Chondrocyte (in vitro differentiated cells): ENCODE results near the gene SUMO3. TPM values are rescaled to one million over a fixed set of nuclear protein-coding genes. Genes with fewer than 3 reads are reported as not detected.

Experiments used
- DNase-seq: peaks from one replicate; pipeline ENCODE4 v3.0.0; 2021; ENCODE audit warnings: mixed read lengths, low spot score
- H3K27ac Mint-ChIP-seq: one replicate; pipeline ENCODE4 v1.8.0; 2021; ENCODE audit warnings: mild to moderate bottlenecking, moderate library complexity, mixed read lengths; ENCODE audit not compliant: unreplicated experiment
- H3K27me3 Mint-ChIP-seq: 2 replicates; pipeline ENCODE4 v1.8.0; 2021; ENCODE audit warnings: low read depth, mixed read lengths
- H3K36me3 Mint-ChIP-seq: 2 replicates; pipeline ENCODE4 v1.8.0; 2021; ENCODE audit warnings: low read depth, mixed read lengths
- H3K4me1 Mint-ChIP-seq: 2 replicates; pipeline ENCODE4 v1.8.0; 2021; ENCODE audit warnings: low read depth, mild to moderate bottlenecking, mixed read lengths
- H3K4me3 Mint-ChIP-seq: one replicate; pipeline ENCODE4 v1.8.0; 2021; ENCODE audit warnings: mild to moderate bottlenecking, moderate library complexity, mixed read lengths; ENCODE audit not compliant: unreplicated experiment
- H3K9me3 Mint-ChIP-seq: 2 replicates; pipeline ENCODE4 v1.8.0; 2021; ENCODE audit warnings: low read depth, mixed read lengths
- total RNA-seq: library from RNA; stranded (reverse); gene quantifications from 3 replicates; pipeline ENCODE4 v1.2.1, GENCODE V29; 2021
- TF ChIP-seq, protein P1 (sequence below): fragments of 200-600 bp; sonication (generic); IDR thresholded peaks from 2 replicates; pipeline ENCODE4 v1.5.0; 2021; ENCODE audit warnings: antibody characterized with exemption, mild to moderate bottlenecking, moderate library complexity

Gene SUMO3
- total RNA-seq, 1 donor from 2014 or later, result 51.3 TPM

DNA sequence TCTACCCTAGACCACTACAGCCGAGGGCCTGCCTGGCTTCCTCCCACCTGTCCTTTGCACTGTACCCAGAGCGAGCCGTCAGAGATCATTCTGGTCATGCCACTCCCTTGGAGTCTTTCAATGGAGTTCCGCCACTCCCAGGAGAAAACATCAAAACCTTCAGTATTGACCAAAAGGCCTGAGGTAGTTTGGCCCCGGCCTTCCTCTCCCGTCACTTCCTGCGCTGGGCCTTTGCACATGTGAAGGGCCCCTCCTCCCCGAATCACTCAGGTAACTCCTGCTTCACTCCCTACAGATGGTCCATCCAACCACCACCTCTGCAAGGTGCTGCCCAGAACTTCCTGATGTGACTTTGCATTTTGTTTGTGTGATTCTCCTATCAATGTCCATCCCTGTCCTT lies 42.9 kb downstream of the SUMO3 start:
- Mint-ChIP-seq H3K27ac (no peak overlapping the region), H3K4me1 (peaks cover 23% of the 10 kb centered on the region), H3K4me3 (no peak overlapping the region), H3K9me3 (no peaks in the 10 kb centered on the region), H3K27me3 (no peaks in the 10 kb centered on the region), H3K36me3 (peaks cover 35% of the 10 kb centered on the region)
- DNase-seq, result no peak
- TF ChIP-seq, protein P1, sequence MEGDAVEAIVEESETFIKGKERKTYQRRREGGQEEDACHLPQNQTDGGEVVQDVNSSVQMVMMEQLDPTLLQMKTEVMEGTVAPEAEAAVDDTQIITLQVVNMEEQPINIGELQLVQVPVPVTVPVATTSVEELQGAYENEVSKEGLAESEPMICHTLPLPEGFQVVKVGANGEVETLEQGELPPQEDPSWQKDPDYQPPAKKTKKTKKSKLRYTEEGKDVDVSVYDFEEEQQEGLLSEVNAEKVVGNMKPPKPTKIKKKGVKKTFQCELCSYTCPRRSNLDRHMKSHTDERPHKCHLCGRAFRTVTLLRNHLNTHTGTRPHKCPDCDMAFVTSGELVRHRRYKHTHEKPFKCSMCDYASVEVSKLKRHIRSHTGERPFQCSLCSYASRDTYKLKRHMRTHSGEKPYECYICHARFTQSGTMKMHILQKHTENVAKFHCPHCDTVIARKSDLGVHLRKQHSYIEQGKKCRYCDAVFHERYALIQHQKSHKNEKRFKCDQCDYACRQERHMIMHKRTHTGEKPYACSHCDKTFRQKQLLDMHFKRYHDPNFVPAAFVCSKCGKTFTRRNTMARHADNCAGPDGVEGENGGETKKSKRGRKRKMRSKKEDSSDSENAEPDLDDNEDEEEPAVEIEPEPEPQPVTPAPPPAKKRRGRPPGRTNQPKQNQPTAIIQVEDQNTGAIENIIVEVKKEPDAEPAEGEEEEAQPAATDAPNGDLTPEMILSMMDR, result no peak

DNA sequence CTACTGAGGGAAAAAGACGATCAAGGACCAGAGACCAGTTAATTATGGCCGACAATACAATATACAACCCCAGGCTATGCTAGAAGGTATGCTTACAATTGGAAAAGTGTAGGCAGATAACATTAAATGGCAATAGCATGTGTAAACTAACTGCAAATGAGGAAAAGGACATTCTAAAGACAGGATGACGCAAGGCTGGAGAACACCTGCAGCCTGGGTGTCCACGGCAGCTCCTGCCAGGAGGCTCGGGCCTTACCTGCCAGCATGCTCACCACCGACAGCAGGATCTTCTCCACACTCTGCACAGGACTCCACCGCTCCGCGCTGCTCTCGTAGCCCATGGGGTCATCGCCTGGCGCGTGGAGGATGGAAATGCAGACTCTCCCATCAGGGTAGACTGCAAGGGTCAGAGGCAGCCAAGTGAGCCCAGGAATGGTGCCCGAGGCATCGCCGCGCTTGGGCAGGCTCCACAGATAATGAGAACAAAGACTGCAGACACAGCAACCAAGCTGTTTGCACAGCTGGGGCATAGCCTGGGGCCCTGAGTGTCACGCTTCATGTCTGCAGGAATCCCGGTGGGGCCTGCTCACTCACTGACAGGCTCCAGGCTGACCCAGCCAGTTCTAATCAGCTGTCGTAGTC lies 44.5 kb downstream of the SUMO3 start:
- Mint-ChIP-seq H3K27ac (no peak overlapping the region), H3K36me3 (peaks cover 43% of the 10 kb centered on the region), H3K27me3 (no peaks in the 10 kb centered on the region), H3K4me1 (peaks cover 14% of the 10 kb centered on the region), H3K9me3 (no peaks in the 10 kb centered on the region), H3K4me3 (no peak overlapping the region)
- TF ChIP-seq, protein P1, result no peak
- peak; percentile 69 for DNase-seq

DNA sequence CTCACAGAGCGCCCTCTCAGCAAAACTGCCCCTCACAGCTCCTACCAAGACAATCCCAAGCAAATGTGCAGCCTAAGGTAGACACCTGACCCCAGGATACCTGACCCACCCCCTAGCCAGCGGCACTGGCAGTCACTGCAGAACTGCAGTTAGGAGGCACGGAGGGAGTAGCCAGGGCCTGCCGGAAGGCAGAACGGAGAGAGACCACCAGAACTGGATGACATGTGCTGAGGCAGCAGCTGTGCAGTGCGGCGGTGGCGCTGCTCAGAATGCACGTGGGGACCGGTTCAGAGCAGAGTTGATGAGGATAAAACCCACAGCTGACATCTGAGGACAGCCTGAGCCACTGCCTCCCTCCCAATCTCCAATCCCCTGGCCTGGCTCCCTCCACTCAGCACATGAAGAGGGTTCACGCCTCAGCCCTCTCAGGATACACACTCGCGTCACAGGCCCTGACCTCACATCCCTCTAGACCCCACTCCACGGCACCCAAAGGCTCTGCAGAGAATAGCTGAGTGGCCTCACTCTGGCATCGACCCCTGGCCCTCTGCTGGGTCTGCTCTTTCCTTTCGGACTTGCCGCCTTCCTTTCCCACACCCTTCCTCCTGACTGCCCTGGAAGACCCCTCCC lies 45.9 kb downstream of the SUMO3 start:
- no peak overlapping the region for H3K27ac Mint-ChIP-seq
- TF ChIP-seq, protein P1, result no peak
- H3K9me3 Mint-ChIP-seq, result no peaks in the 10 kb centered on the region
- H3K36me3 Mint-ChIP-seq, result peaks cover 38% of the 10 kb centered on the region
- H3K4me3 Mint-ChIP-seq, result no peak overlapping the region
- H3K27me3 Mint-ChIP-seq, result no peaks in the 10 kb centered on the region
- peak; percentile 81 for DNase-seq
- H3K4me1 Mint-ChIP-seq, result peaks cover 11% of the 10 kb centered on the region

DNA sequence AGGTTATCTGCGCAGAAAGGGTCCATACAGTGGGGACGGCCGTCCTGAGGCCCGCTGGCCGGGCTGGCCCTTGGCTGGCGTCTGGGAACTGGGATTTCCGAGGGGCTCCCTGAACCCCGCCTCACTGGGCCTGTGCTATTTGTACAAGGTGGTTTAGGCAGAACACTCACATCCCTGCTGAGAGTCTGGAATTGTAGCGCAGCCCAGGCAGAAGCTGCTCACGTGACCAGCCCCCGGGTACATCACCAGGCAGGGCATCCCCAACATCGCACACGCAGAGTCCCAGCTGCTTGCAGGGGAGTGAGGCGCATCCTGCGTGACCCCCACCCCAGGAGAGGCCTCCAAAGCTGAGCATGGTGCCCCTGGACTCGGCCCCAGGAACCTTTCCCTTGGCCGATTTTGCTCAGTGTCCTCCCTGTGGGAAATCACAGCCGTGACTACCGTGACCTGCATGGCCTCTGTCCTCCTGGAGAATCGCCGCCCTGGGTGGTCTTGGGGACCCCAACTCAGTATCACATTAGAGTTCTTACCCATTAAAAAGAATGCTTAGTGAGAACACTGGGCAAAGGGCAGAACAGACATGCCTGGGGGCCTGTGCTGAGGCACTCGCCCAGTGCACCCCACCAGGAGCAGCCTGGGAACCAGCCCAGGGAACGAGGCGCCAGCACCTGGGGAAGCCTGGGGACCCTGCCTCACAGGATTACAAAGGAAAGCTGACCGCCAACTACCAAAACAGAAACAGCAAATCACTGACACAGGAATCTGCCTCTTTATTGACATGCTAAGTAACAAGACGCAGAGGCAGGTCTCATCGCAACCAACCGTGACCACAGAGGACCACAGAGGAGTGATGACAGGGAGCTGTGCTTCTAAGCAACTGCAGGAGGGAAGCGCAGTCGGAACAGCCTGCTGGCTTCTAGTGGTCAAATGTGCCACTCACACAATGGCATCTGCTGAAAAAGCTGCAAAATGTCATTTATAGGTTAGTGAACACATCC lies 49.7 kb downstream of the SUMO3 start:
- TF ChIP-seq, protein P1, result no peak
- Mint-ChIP-seq H3K4me1 (peaks cover 7% of the 10 kb centered on the region), H3K36me3 (peaks cover 26% of the 10 kb centered on the region), H3K9me3 (no peaks in the 10 kb centered on the region), H3K4me3 (no peak overlapping the region), H3K27ac (no peak overlapping the region), H3K27me3 (no peaks in the 10 kb centered on the region)
- peak; percentile 79 for DNase-seq

DNA sequence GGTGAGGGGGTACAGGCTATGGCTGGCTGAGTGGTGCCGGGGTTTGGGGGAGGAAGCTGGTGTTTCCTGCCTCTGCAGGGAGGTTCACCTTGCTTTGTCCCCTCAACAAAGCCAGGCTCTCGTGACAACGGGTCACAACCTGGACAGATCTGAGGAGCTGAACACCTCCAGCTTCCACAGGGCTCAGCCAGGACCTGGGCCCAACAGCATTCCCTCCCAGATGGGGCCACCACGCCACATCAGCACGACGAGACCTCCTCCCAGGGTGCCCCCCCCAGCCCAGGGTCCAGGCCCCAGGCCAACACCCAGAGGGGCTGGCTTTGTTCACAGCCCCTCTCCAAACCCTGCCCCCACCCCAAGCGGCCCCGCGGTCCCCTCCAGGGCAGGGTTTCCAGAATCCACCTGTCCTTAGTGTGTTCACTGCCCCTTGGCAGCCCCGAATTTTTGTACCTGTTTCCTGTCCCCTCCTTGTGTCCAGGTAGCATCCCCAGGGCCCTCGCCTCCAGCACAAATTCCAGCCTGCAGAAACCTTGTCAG lies 51.0 kb downstream of the SUMO3 start:
- DNase-seq, result no peak
- Mint-ChIP-seq H3K27ac (no peak overlapping the region), H3K9me3 (no peaks in the 10 kb centered on the region), H3K36me3 (peaks cover 18% of the 10 kb centered on the region), H3K27me3 (no peaks in the 10 kb centered on the region), H3K4me1 (peaks cover 7% of the 10 kb centered on the region), H3K4me3 (no peak overlapping the region)
- TF ChIP-seq, protein P1, result no peak
